GM23248 (cell line): ENCODE measurements around the gene TYROBP.

Source experiments
- EZH2 ChIP-seq: fragments of 200-600 bp; sonication (generic); IDR thresholded peaks from 2 replicates; pipeline ENCODE4 v1.6.1; 2018; ENCODE audit warnings: antibody characterized with exemption, mild to moderate bottlenecking; ENCODE audit not compliant: insufficient read depth, poor library complexity, severe bottlenecking
- EZH2phosphoT487 ChIP-seq: fragments of 200-600 bp; sonication (generic); IDR thresholded peaks from 2 replicates; pipeline ENCODE4 v1.6.1; 2018; ENCODE audit warnings: antibody characterized with exemption, moderate library complexity, mild to moderate bottlenecking, low read depth; ENCODE audit not compliant: insufficient read depth

- TF ChIP-seq EZH2 (no peak), EZH2phosphoT487 (no peak)
These were observed 17.9 kb downstream of the TYROBP start for GRCh38 chr19:35890113-35890650.
